Measurements from ENCODE around the gene RNF41.
"Not testable (repeated sequence)": the region's sequence is repeated elsewhere in the genome, so short reads cannot be mapped to it uniquely, and the experiment has no call there.

DNA sequence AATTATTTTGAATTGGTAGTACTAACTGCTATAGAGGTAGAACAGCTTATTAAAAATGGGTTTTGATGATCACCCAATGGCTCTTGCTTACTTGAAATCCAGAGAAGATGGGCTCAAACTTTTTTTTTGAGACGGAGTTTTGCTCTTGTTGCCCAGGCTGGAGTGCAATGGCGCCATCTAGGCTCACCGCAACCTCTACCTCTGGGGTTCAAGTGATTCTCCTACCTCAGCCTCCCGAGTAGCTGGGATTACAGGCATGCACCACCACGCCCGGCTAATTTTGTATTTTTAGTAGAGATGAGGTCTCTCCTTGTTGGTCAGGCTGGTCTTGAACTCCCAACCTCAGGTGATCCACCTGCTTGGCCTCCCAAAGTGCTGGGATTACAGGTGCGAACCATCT, 41.2 kb upstream of the RNF41 start:
- TF ChIP-seq, protein P1, sequence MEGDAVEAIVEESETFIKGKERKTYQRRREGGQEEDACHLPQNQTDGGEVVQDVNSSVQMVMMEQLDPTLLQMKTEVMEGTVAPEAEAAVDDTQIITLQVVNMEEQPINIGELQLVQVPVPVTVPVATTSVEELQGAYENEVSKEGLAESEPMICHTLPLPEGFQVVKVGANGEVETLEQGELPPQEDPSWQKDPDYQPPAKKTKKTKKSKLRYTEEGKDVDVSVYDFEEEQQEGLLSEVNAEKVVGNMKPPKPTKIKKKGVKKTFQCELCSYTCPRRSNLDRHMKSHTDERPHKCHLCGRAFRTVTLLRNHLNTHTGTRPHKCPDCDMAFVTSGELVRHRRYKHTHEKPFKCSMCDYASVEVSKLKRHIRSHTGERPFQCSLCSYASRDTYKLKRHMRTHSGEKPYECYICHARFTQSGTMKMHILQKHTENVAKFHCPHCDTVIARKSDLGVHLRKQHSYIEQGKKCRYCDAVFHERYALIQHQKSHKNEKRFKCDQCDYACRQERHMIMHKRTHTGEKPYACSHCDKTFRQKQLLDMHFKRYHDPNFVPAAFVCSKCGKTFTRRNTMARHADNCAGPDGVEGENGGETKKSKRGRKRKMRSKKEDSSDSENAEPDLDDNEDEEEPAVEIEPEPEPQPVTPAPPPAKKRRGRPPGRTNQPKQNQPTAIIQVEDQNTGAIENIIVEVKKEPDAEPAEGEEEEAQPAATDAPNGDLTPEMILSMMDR (IDR thresholded peaks at IDR 0.05) = not testable (repeated sequence)
- not testable (repeated sequence) for TF ChIP-seq POLR2A (IDR thresholded peaks at IDR 0.05)
